Measurements from ENCODE around the gene GALNT17.

DNA sequence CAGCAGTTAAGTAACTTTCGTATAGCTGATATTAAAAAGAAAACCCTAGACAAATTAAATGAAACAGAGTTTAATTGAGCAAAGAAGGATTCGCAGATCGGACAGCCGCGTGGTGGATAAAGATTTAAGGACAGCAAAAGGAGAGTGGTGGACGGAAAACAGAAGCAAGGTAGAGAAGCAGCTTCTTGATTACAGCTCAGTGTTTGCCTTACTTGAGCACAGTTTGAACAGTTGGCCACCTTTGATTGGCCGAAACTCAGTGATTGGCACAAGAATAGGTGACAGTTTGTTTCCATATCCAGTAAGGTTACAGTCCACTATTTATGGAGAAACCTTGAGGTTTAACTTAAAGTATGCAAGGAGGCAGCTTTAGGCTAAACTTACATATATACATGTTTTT lies 231.7 kb downstream of the GALNT17 start:
- TF ChIP-seq, protein P1, sequence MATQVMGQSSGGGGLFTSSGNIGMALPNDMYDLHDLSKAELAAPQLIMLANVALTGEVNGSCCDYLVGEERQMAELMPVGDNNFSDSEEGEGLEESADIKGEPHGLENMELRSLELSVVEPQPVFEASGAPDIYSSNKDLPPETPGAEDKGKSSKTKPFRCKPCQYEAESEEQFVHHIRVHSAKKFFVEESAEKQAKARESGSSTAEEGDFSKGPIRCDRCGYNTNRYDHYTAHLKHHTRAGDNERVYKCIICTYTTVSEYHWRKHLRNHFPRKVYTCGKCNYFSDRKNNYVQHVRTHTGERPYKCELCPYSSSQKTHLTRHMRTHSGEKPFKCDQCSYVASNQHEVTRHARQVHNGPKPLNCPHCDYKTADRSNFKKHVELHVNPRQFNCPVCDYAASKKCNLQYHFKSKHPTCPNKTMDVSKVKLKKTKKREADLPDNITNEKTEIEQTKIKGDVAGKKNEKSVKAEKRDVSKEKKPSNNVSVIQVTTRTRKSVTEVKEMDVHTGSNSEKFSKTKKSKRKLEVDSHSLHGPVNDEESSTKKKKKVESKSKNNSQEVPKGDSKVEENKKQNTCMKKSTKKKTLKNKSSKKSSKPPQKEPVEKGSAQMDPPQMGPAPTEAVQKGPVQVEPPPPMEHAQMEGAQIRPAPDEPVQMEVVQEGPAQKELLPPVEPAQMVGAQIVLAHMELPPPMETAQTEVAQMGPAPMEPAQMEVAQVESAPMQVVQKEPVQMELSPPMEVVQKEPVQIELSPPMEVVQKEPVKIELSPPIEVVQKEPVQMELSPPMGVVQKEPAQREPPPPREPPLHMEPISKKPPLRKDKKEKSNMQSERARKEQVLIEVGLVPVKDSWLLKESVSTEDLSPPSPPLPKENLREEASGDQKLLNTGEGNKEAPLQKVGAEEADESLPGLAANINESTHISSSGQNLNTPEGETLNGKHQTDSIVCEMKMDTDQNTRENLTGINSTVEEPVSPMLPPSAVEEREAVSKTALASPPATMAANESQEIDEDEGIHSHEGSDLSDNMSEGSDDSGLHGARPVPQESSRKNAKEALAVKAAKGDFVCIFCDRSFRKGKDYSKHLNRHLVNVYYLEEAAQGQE (IDR thresholded peaks at IDR 0.05; ENCODE audit: low read depth): no peak
- no peak for TF ChIP-seq TAF1 (IDR thresholded peaks at IDR 0.05; ENCODE audit: low read depth)
- no peak for TF ChIP-seq EGR1 (IDR thresholded peaks at IDR 0.05)
- TF ChIP-seq FOXM1 (IDR thresholded peaks at IDR 0.05; ENCODE audit: borderline replicate concordance, low read depth): no peak
- TF ChIP-seq TEAD4 (IDR thresholded peaks at IDR 0.05): no peak
